HepG2 (cell line): ENCODE measurements around the gene RBBP8NL. TPM values are rescaled to one million over a fixed set of nuclear protein-coding genes. Genes with fewer than 3 reads are reported as not detected.
A peak's percentile ranks its signal among the peaks of the same experiment; 100 is the strongest.

Experiments
- ARNT2 ChIP-seq: sonication (generic); formaldehyde crosslinking; IDR thresholded peaks from 2 replicates; pipeline ENCODE4 v1.8.0; 2022; ENCODE audit warnings: mild to moderate bottlenecking, low read depth, missing genetic modification reagents, moderate library complexity
- ARNTL ChIP-seq: sonication (generic); formaldehyde crosslinking; IDR thresholded peaks from 2 replicates; pipeline ENCODE4 v1.4.0; 2020; ENCODE audit warnings: mild to moderate bottlenecking, missing genetic modification reagents
- FOXP1 ChIP-seq, 2 experiments: fragments of 450-650 bp in 1 of 2; IDR thresholded peaks; 2 replicates each; pipeline ENCODE4 v1.6.1; 2017 to 2018; ENCODE audit warnings: antibody characterized with exemption in 1 of 2
- GATA4 ChIP-seq: sonication (generic); IDR thresholded peaks from 2 replicates; pipeline ENCODE4 v1.6.1; 2016; ENCODE audit warnings: antibody characterized with exemption, low read depth, borderline replicate concordance
- GATAD2A ChIP-seq: IDR thresholded peaks from 2 replicates; pipeline ENCODE4 v1.6.1; 2016
- GFI1 ChIP-seq: sonication (generic); formaldehyde crosslinking; IDR thresholded peaks from 2 replicates; pipeline ENCODE4 v1.5.0; 2020; ENCODE audit warnings: missing genetic modification reagents, mild to moderate bottlenecking, borderline replicate concordance
- IRF2 ChIP-seq: IDR thresholded peaks from 2 replicates; pipeline ENCODE4 v1.6.1; 2018; ENCODE audit warnings: missing genetic modification reagents, missing compliant biosample characterization
- KDM1A ChIP-seq: IDR thresholded peaks from 2 replicates; pipeline ENCODE4 v1.6.1; 2016; ENCODE audit warnings: missing compliant biosample characterization
- KDM6A ChIP-seq: IDR thresholded peaks from 2 replicates; pipeline ENCODE4 v1.6.1; 2016; ENCODE audit warnings: low read depth
- MEF2D ChIP-seq: sonication (generic); formaldehyde crosslinking; IDR thresholded peaks from 2 replicates; pipeline ENCODE4 v1.5.1; 2020; ENCODE audit warnings: mild to moderate bottlenecking, missing genetic modification reagents
- PRPF4 ChIP-seq: fragments of 200-400 bp; formaldehyde crosslinking; IDR thresholded peaks from 2 replicates; pipeline ENCODE4 v1.6.1; 2016; ENCODE audit warnings: low read length, low read depth; ENCODE audit not compliant: poor library complexity, severe bottlenecking
- REPIN1 ChIP-seq: sonication (generic); formaldehyde crosslinking; IDR thresholded peaks from 2 replicates; pipeline ENCODE4 v1.8.0; 2022; ENCODE audit warnings: missing genetic modification reagents, low read depth, mild to moderate bottlenecking, borderline replicate concordance
- RFXANK ChIP-seq: IDR thresholded peaks from 2 replicates; pipeline ENCODE4 v1.6.1; 2016
- RXRB ChIP-seq: IDR thresholded peaks from 2 replicates; pipeline ENCODE4 v1.6.1; 2016; ENCODE audit warnings: borderline replicate concordance, missing genetic modification reagents, missing compliant biosample characterization
- SETDB1 ChIP-seq: sonication (generic); formaldehyde crosslinking; IDR thresholded peaks from 2 replicates; pipeline ENCODE4 v1.5.1; 2020; ENCODE audit warnings: missing genetic modification reagents, mild to moderate bottlenecking, borderline replicate concordance
- TCF7L2 ChIP-seq: IDR thresholded peaks from 2 replicates; pipeline ENCODE4 v1.6.1; 2011; ENCODE audit warnings: mild to moderate bottlenecking, low read depth, low read length, moderate library complexity
- TEAD3 ChIP-seq: optimal IDR thresholded peaks from 2 replicates; pipeline ENCODE3; 2016; ENCODE audit warnings: borderline replicate concordance
- ZBTB7A ChIP-seq: sonication (generic); formaldehyde crosslinking; IDR thresholded peaks from 2 replicates; pipeline ENCODE4 v1.8.0; 2022; ENCODE audit warnings: mild to moderate bottlenecking, missing genetic modification reagents
- ZIK1 ChIP-seq: sonication (generic); formaldehyde crosslinking; IDR thresholded peaks from 2 replicates; pipeline ENCODE4 v1.5.0; 2020; ENCODE audit warnings: mild to moderate bottlenecking, low read depth, missing genetic modification reagents, borderline replicate concordance
- ZNF143 ChIP-seq: sonication (generic); formaldehyde crosslinking; IDR thresholded peaks from 2 replicates; pipeline ENCODE4 v1.4.0; 2020; ENCODE audit warnings: missing genetic modification reagents
- ZNF225 ChIP-seq: sonication (generic); formaldehyde crosslinking; IDR thresholded peaks from 2 replicates; pipeline ENCODE4 v1.4.0; 2020; ENCODE audit warnings: mild to moderate bottlenecking, missing genetic modification reagents
- ZNF552 ChIP-seq: sonication (generic); formaldehyde crosslinking; IDR thresholded peaks from 2 replicates; pipeline ENCODE4 v1.9.0; 2022; ENCODE audit warnings: missing genetic modification reagents, mild to moderate bottlenecking, borderline replicate concordance
- ZNF644 ChIP-seq: IDR thresholded peaks from 2 replicates; pipeline ENCODE4 v1.6.1; 2016; ENCODE audit warnings: low read depth
- polyA plus RNA-seq, 8 experiments: library from polyadenylated mRNA; depleted of rRNA in 3 of 8; stranded (reverse) in 7 of 8; unstranded in 1 of 8; fragments of >200 nt; fragmentation: Illumina TruSeq in 4 of 8; extraction: Trizol in 4 of 8; gene quantifications; 2 replicates each; pipeline versions ENCODE4 v1.2.1 to v1.2.3, GENCODE V29; 2011 to 2016; ENCODE audit warnings: low read depth in 4 of 8, missing spikeins in 1 of 8, mixed read lengths in 1 of 8; ENCODE audit not compliant: insufficient read depth in 1 of 8
- total RNA-seq, 5 experiments: library from RNA; depleted of rRNA; stranded (reverse); fragments of >200 nt; fragmentation: Illumina TruSeq; extraction: Trizol; gene quantifications; 2 replicates each; pipeline ENCODE4 v1.2.3, GENCODE V29; 2016; ENCODE audit warnings: low read depth in 1 of 5
- TF ChIP-seq, protein P1 (sequence below): sonication (generic); formaldehyde crosslinking; IDR thresholded peaks from 2 replicates; pipeline ENCODE4 v1.8.0; 2022; ENCODE audit warnings: mild to moderate bottlenecking, missing genetic modification reagents, moderate library complexity
- TF ChIP-seq, protein P2 (sequence below): sonication (generic); formaldehyde crosslinking; IDR thresholded peaks from 2 replicates; pipeline ENCODE4 v1.4.0; 2020; ENCODE audit warnings: mild to moderate bottlenecking, missing genetic modification reagents
- TF ChIP-seq, protein P3 (sequence below): sonication (generic); formaldehyde crosslinking; IDR thresholded peaks from 2 replicates; pipeline ENCODE4 v1.4.0; 2020; ENCODE audit warnings: missing genetic modification reagents

Gene RBBP8NL
- total and polyA plus RNA-seq, 2 of the 13 experiments (the other 11 are each of a cell fraction or from before 2014, with no cell fraction given), result 0.69 to 0.86 TPM

DNA sequence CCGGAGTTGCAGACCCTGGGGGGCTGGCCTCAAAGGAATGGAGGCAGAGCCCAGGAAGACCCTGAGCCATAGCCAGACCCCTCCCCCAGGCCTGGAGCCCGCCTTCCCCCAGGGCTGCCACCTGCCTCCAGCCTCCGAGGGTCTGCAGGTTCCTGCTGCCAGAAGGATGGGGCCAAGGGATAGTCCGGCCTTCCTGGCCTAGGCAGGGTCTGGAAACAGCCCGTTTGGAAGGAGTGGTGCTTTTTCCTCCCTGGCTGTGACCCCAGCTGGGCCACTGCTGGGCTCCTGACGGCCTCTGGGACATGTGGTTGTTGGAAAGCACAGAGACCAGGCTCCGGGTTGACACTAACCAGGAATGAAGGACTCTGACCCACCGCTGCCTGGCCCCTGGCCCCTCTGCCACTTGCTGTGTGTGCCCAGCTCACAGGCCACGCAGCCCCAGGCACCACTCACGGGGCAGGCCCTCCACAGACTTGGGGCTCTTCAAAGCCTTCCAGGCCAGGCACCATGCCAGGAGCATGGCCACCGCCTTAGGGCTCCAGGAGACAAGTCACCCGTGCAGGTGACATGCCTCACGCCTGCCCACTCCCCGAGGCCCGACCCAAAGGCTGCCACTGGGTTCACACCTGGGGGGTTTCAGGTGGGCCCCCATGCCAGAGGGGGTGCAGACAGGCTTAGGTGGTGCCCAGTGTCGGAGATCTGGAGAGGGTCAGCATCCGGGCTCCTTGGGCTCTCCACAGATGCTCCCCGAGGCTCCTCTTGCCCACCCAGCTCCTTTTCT lies 56.3 kb downstream of the RBBP8NL start (continued):
- peak; percentile 62; the same call in 1 of the 2 replicates for TF ChIP-seq ZNF552 (CRISPR knock-in tag)
- peak; percentile 67; the same call in 1 of the 2 replicates for TF ChIP-seq REPIN1
- peak; percentile 74 for TF ChIP-seq ZBTB7A (CRISPR knock-in tag)
- TF ChIP-seq ZNF644, result 0 out of 2 replicates have a peak, but pooled peaks have one; percentile 5
- TF ChIP-seq, protein P1, sequence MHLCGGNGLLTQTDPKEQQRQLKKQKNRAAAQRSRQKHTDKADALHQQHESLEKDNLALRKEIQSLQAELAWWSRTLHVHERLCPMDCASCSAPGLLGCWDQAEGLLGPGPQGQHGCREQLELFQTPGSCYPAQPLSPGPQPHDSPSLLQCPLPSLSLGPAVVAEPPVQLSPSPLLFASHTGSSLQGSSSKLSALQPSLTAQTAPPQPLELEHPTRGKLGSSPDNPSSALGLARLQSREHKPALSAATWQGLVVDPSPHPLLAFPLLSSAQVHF (CRISPR knock-in tag), result no peak
- TF ChIP-seq RXRB (CRISPR knock-in tag), result peak; percentile 77
- peak; percentile 39; the same call in 1 of the 2 replicates for TF ChIP-seq ZIK1 (CRISPR knock-in tag)
- TF ChIP-seq KDM1A (CRISPR knock-in tag), result 0 out of 2 replicates have a peak, but pooled peaks have one; percentile 53
- no peak; the same call in none of the 2 replicates for TF ChIP-seq GFI1 (CRISPR knock-in tag)
- TF ChIP-seq KDM6A (CRISPR knock-in tag), result peak; percentile 78
- peak; percentile 52; the same call in 1 of the 2 replicates for TF ChIP-seq ARNT2 (CRISPR knock-in tag)
- no peak; the same call in 1 of the 2 replicates for TF ChIP-seq ZNF225 (CRISPR knock-in tag)
- TF ChIP-seq TCF7L2, result no peak
- peak; percentile 64; the same call in 1 of the 2 replicates for TF ChIP-seq RFXANK
- TF ChIP-seq TEAD3, result peak; percentile 76
- TF ChIP-seq, protein P2, sequence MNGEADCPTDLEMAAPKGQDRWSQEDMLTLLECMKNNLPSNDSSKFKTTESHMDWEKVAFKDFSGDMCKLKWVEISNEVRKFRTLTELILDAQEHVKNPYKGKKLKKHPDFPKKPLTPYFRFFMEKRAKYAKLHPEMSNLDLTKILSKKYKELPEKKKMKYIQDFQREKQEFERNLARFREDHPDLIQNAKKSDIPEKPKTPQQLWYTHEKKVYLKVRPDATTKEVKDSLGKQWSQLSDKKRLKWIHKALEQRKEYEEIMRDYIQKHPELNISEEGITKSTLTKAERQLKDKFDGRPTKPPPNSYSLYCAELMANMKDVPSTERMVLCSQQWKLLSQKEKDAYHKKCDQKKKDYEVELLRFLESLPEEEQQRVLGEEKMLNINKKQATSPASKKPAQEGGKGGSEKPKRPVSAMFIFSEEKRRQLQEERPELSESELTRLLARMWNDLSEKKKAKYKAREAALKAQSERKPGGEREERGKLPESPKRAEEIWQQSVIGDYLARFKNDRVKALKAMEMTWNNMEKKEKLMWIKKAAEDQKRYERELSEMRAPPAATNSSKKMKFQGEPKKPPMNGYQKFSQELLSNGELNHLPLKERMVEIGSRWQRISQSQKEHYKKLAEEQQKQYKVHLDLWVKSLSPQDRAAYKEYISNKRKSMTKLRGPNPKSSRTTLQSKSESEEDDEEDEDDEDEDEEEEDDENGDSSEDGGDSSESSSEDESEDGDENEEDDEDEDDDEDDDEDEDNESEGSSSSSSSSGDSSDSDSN (CRISPR knock-in tag), result peak; percentile 76; the same call in 1 of the 2 replicates
- TF ChIP-seq ARNTL (CRISPR knock-in tag), result peak; percentile 72; the same call in 1 of the 2 replicates
- TF ChIP-seq MEF2D, result peak; percentile 50; the same call in 1 of the 2 replicates
- peak; percentile 87 for TF ChIP-seq GATAD2A (CRISPR knock-in tag)
- TF ChIP-seq ZNF143 (CRISPR knock-in tag), result 0 out of 2 replicates have a peak, but pooled peaks have one; percentile 49
- TF ChIP-seq IRF2 (CRISPR knock-in tag), result peak; percentile 33
- 0 out of 2 replicates have a peak, but pooled peaks have one; percentile 44 for TF ChIP-seq GATA4
- TF ChIP-seq SETDB1, result no peak
- TF ChIP-seq FOXP1 (IDR thresholded peaks at IDR 0.05), result no peak
- TF ChIP-seq FOXP1 (CRISPR knock-in tag; IDR thresholded peaks at IDR 0.05), result peak; percentile 44
- no peak for TF ChIP-seq PRPF4
- TF ChIP-seq, protein P3, sequence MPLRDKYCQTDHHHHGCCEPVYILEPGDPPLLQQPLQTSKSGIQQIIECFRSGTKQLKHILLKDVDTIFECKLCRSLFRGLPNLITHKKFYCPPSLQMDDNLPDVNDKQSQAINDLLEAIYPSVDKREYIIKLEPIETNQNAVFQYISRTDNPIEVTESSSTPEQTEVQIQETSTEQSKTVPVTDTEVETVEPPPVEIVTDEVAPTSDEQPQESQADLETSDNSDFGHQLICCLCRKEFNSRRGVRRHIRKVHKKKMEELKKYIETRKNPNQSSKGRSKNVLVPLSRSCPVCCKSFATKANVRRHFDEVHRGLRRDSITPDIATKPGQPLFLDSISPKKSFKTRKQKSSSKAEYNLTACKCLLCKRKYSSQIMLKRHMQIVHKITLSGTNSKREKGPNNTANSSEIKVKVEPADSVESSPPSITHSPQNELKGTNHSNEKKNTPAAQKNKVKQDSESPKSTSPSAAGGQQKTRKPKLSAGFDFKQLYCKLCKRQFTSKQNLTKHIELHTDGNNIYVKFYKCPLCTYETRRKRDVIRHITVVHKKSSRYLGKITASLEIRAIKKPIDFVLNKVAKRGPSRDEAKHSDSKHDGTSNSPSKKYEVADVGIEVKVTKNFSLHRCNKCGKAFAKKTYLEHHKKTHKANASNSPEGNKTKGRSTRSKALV (CRISPR knock-in tag), result no peak
